Esophagus muscularis mucosa (tissue), 4 donors: ENCODE measurements around the gene DPH3.

ENCODE experiments used
- EP300 ChIP-seq: sonication (generic); formaldehyde crosslinking; IDR thresholded peaks from one replicate; pipeline ENCODE4 v1.6.1; 2017; ENCODE audit warnings: antibody characterized with exemption
- POLR2AphosphoS5 ChIP-seq, 2 donors: sonication (generic); formaldehyde crosslinking; IDR thresholded peaks; one replicate each; pipeline ENCODE4 v1.6.1; 2017; ENCODE audit warnings: antibody characterized with exemption in 2 of 2
- TF ChIP-seq, protein P1 (sequence below), 3 experiments: fragments of 200-600 bp in 2 of 3; fragments of 450-650 bp in 1 of 3; sonication (generic) in 2 of 3; IDR thresholded peaks; one replicate each; pipeline ENCODE4 v1.5.1; 2017 to 2019; ENCODE audit warnings: antibody characterized with exemption in 3 of 3, mild to moderate bottlenecking in 2 of 3, moderate library complexity in 1 of 3

DNA sequence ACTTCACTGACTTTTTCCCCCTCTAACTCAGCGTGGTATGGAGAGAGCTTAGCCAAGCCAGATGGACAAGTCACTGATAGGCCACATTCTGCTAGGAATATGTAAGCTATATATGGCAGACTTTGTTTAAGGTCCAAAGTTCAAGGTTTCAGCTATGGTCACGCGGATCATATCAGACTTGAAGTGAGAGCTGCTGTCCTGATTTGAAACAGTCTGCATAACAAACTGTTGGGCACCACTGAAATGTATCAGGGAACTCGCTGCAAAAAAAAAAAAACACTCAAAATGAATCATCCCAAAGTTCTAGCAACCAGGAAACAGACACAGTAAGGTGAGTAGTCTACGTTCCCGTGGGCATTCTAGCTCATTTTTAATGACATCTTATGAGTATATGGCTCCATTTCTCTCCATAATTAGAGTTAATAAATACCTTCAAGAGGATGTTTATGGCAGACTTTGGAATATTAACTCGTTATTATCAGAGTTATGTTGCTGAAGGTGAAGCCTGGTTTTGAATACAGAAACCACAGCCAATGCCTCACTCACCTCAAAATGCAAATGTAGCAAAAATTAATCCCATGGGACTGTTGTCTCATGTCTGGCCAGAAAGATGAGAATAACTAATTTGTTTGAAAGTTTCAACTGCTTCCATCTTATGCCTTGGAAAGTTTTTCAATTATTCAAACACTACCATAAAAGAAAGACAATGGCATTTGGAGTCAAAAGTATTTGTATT lies 12.3 kb downstream of the DPH3 start:
- TF ChIP-seq, protein P1, sequence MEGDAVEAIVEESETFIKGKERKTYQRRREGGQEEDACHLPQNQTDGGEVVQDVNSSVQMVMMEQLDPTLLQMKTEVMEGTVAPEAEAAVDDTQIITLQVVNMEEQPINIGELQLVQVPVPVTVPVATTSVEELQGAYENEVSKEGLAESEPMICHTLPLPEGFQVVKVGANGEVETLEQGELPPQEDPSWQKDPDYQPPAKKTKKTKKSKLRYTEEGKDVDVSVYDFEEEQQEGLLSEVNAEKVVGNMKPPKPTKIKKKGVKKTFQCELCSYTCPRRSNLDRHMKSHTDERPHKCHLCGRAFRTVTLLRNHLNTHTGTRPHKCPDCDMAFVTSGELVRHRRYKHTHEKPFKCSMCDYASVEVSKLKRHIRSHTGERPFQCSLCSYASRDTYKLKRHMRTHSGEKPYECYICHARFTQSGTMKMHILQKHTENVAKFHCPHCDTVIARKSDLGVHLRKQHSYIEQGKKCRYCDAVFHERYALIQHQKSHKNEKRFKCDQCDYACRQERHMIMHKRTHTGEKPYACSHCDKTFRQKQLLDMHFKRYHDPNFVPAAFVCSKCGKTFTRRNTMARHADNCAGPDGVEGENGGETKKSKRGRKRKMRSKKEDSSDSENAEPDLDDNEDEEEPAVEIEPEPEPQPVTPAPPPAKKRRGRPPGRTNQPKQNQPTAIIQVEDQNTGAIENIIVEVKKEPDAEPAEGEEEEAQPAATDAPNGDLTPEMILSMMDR (IDR thresholded peaks at IDR 0.05): no peak
- TF ChIP-seq EP300: no peak
- no peak for TF ChIP-seq POLR2AphosphoS5 (IDR thresholded peaks at IDR 0.05)
